Smooth muscle cell (in vitro differentiated cells): ENCODE data around the gene HOXA9. TPM values are rescaled to one million over a fixed set of nuclear protein-coding genes. Genes with fewer than 3 reads are reported as not detected.

Experiments
- DNase-seq: peaks from one replicate; lab custom pipeline; 2025; ENCODE audit not compliant: unreplicated experiment; lab: John Stamatoyannopoulos, UW
- H2AFZ ChIP-seq: fragments of 200-600 bp; sonication (generic); 2 replicates; pipeline ENCODE4 v1.6.0; 2016; ENCODE audit warnings: antibody characterized with exemption, low read depth, mild to moderate bottlenecking
- H3F3A ChIP-seq: fragments of 200-600 bp; sonication (generic); 2 replicates; pipeline ENCODE4 v1.6.0; 2017; ENCODE audit warnings: antibody characterized with exemption, low read depth
- H3K27ac ChIP-seq: fragments of 200-600 bp; sonication (generic); 2 replicates; pipeline ENCODE4 v1.5.1; 2016; ENCODE audit warnings: low read depth, mild to moderate bottlenecking
- H3K27me3 ChIP-seq: fragments of 200-600 bp; sonication (generic); 2 replicates; pipeline ENCODE4 v1.6.1; 2016; ENCODE audit warnings: low read depth, mild to moderate bottlenecking
- H3K36me3 ChIP-seq: fragments of 200-600 bp; sonication (generic); 2 replicates; pipeline ENCODE4 v1.5.1; 2016; ENCODE audit warnings: low read depth
- H3K4me1 ChIP-seq: fragments of 200-600 bp; sonication (generic); 2 replicates; pipeline ENCODE4 v1.5.1; 2016; ENCODE audit warnings: low read depth
- H3K4me2 ChIP-seq: fragments of 200-600 bp; sonication (generic); 2 replicates; pipeline ENCODE4 v1.6.0; 2016; ENCODE audit warnings: mild to moderate bottlenecking
- H3K4me3 ChIP-seq: fragments of 200-600 bp; sonication (generic); 2 replicates; pipeline ENCODE4 v1.5.1; 2016; ENCODE audit warnings: mild to moderate bottlenecking
- H3K79me2 ChIP-seq: fragments of 200-600 bp; sonication (generic); 2 replicates; pipeline ENCODE4 v1.6.0; 2016; ENCODE audit warnings: low read depth, mild to moderate bottlenecking
- H3K9ac ChIP-seq: fragments of 200-600 bp; sonication (generic); 2 replicates; pipeline ENCODE4 v1.6.0; 2016; ENCODE audit warnings: low read depth
- H3K9me3 ChIP-seq: fragments of 200-600 bp; sonication (generic); replicated peaks from 2 replicates; pipeline ENCODE4 v1.5.1; 2016; ENCODE audit warnings: low read depth
- H4K20me1 ChIP-seq: fragments of 200-600 bp; sonication (generic); 2 replicates; pipeline ENCODE4 v1.6.0; 2016; ENCODE audit warnings: low read depth
- WGBS: methylation state at CpG from one replicate; pipeline ENCODE4 v1.1.7; 2016; ENCODE audit warnings: low lambda C conversion rate; 5-methylcytosine and 5-hydroxymethylcytosine counted together
- polyA plus RNA-seq: library from polyadenylated mRNA; unstranded; fragments of >200 nt; fragmentation: Nextera tagmentation; extraction: Ambion mirVana; gene quantifications from 2 replicates; pipeline ENCODE4 v1.2.1, GENCODE V29; 2016
- total RNA-seq: library from RNA; depleted of rRNA; stranded (reverse); fragments of >200 nt; gene quantifications from 2 replicates; pipeline ENCODE4 v1.2.3, GENCODE V29; 2014
- TF ChIP-seq, protein P1 (sequence below): fragments of 200-600 bp; sonication (generic); IDR thresholded peaks from 2 replicates; pipeline ENCODE4 v1.5.1; 2017; ENCODE audit warnings: borderline replicate concordance, mild to moderate bottlenecking, antibody characterized with exemption; ENCODE audit not compliant: insufficient read depth, poor library complexity, severe bottlenecking

The HOXA9 gene
- total and polyA plus RNA-seq, 2 experiments from 2014 or later = 12.6 to 35.8 TPM

DNA sequence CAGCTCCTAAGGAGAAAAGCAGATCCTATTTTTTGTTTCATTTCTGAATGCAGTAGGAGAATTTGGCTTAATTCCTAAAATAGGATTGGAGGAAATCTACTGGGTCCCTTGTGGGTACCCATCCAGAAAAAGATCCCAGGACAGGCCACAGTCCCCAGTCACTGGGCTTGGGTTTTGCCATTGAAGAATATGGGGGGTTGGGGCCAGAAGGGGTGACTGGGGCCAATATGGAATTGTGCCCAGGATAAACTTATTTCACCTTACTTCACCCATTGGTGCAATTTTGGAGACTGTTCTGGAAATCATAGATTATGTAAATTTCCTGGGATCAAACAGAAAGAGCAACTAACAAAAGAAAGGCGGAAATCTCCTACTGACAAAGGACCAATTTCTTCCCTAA is 26.9 kb downstream of the HOXA9 start:
- H3F3A ChIP-seq = no peaks in the 10 kb centered on the region
- peaks cover 100% of the 10 kb centered on the region for H3K27me3 ChIP-seq
- H3K4me3 ChIP-seq = no peak overlapping the region
- no peak overlapping the region for H3K4me2 ChIP-seq
- no peak overlapping the region for H3K9ac ChIP-seq
- no peaks in the 10 kb centered on the region for H4K20me1 ChIP-seq
- no peaks in the 10 kb centered on the region for H3K36me3 ChIP-seq
- no peak overlapping the region for H2AFZ ChIP-seq
- 50% methylated on average over 1 of the region's 1 CpG for WGBS
- no peak for DNase-seq
- H3K79me2 ChIP-seq = no peaks in the 10 kb centered on the region
- peaks cover 6% of the 10 kb centered on the region for H3K4me1 ChIP-seq
- H3K9me3 ChIP-seq = no peaks in the 10 kb centered on the region
- H3K27ac ChIP-seq = no peak overlapping the region
- TF ChIP-seq, protein P1, sequence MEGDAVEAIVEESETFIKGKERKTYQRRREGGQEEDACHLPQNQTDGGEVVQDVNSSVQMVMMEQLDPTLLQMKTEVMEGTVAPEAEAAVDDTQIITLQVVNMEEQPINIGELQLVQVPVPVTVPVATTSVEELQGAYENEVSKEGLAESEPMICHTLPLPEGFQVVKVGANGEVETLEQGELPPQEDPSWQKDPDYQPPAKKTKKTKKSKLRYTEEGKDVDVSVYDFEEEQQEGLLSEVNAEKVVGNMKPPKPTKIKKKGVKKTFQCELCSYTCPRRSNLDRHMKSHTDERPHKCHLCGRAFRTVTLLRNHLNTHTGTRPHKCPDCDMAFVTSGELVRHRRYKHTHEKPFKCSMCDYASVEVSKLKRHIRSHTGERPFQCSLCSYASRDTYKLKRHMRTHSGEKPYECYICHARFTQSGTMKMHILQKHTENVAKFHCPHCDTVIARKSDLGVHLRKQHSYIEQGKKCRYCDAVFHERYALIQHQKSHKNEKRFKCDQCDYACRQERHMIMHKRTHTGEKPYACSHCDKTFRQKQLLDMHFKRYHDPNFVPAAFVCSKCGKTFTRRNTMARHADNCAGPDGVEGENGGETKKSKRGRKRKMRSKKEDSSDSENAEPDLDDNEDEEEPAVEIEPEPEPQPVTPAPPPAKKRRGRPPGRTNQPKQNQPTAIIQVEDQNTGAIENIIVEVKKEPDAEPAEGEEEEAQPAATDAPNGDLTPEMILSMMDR = no peak

DNA sequence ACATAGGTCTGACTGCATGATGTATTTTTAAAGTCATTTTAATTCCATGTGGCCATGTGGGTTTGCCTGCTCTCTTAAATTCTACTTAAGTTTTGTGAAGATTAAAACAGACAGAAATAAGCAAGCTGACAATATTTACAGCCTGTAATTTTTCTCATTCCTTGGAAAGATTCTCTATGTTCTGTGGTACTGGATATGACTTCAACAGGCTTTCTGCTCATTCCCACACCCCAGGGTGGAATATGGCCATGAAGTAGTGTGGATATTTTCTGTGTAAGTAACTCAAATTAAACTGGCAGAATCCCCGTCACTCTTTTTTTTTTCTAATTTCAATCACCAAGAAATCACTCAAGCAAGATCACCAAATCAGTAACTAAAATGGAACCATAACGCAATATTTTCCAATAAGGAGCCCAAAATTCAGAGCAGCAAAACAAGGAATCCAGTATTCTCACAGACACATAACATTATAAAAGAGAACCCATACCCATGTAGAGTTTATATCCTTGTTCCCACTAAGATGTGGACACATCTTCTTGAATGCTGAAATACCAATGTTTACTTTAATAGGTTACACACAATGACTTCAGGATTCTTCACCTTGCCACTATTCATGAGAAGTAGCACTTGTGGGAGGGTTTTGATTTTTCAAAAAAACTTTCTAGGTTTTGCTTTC is 27.6 kb downstream of the HOXA9 start:
- Histone ChIP-seq H3F3A (no peaks in the 10 kb centered on the region), H3K27me3 (peaks cover 100% of the 10 kb centered on the region), H3K9ac (no peak overlapping the region), H3K9me3 (no peaks in the 10 kb centered on the region), H2AFZ (no peak overlapping the region), H3K79me2 (no peaks in the 10 kb centered on the region), H3K4me2 (no peak overlapping the region), H4K20me1 (no peaks in the 10 kb centered on the region), H3K4me3 (no peak overlapping the region), H3K4me1 (no peaks in the 10 kb centered on the region), H3K36me3 (no peaks in the 10 kb centered on the region), H3K27ac (no peak overlapping the region)
- 60% methylated on average over 2 of the region's 2 CpGs for WGBS
- DNase-seq = no peak
- TF ChIP-seq, protein P1 = no peak

DNA sequence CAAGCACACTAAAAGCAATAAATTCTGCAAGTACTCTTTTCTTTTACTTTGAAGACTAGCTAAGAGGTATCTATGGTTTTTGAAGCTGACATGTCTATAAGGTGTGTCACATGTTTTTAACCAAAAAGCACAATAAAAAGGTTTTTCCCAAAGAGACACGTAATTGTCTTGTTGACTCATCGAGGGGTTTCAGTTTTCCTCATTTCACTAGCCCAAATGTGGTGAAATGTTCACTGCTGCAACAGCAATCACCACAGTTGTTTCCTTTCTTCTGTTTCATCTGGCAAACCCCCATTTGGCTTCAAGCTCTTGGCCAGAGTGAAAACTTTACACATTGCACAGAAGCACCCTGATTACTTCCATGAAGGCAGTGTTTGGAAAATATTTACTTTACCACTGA is 30.9 kb downstream of the HOXA9 start:
- H3K9ac ChIP-seq = no peak overlapping the region

More for the DNA sequence above, 30.9 kb downstream of the HOXA9 start:
- Histone ChIP-seq H3K4me1 (peaks cover 7% of the 10 kb centered on the region), H2AFZ (no peak overlapping the region), H3K4me3 (no peak overlapping the region), H3K9me3 (no peaks in the 10 kb centered on the region), H3K4me2 (no peak overlapping the region), H4K20me1 (no peaks in the 10 kb centered on the region), H3K27me3 (peaks cover 100% of the 10 kb centered on the region), H3K79me2 (no peaks in the 10 kb centered on the region), H3K27ac (no peak overlapping the region), H3K36me3 (no peaks in the 10 kb centered on the region), H3F3A (no peaks in the 10 kb centered on the region)
- TF ChIP-seq, protein P1 = no peak
- 29% methylated on average over 2 of the region's 2 CpGs for WGBS
- no peak for DNase-seq
